GM19351 (cell line): ENCODE results near the gene LRRC3B.

Experiments
- ATAC-seq: cut with Tn5 transposase; IDR thresholded peaks from one replicate; pipeline ENCODE4 v1.9.1; 2021; ENCODE audit warnings: mild to moderate bottlenecking, moderate library complexity; ENCODE audit not compliant: unreplicated experiment

The LRRC3B gene

DNA sequence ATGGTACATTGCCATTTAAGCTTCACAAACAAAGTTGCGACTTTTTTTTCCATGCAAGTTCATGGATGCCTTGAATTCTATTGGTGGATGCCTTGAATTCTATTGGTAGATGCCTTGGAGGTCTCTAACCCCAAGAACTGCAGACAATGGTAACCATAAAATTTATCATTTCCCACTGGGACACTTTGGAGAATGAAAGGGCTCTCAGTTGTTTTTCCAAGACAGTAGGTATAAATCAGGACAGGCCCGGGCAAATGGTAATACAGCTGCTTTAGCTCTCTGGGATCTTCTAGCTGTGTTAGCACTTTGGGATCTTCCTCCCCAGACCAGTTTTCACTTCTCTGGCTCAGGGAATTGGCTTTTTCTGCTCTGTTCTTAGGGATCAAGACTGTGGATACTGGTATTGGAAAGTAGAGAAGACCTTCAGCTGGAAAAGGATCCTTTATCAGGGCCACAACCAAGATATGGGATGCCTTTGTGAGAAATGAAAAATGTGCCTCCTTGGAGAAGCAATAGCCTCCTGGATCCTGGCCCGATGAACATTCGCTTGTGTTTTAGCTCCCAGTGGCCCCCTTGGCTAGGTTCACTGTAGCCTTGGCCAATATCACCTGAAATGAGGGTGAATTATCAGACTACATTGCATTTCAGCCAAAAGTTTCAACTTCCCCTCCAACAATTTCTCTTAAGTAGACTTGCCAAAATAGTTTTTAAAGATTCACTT, 8.3 kb downstream of the LRRC3B start:
- ATAC-seq: no peak

DNA sequence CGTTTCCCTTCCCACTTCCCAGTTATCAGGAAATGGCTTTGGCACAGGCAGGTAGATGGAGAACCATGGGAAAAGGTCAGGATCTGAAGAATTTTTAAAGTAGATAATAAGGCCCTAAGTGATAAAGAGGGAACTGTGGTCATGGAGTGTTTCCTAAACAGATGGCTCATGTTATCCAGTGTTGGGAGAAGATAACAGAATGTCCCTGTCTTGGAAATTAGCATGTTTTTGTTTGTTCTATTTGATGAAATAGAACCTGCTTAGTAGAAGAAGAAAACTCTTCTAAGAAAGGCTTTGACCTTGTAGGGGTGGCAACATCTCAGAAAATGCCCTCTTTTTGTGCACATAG, 8.8 kb downstream of the LRRC3B start:
- no peak for ATAC-seq

DNA sequence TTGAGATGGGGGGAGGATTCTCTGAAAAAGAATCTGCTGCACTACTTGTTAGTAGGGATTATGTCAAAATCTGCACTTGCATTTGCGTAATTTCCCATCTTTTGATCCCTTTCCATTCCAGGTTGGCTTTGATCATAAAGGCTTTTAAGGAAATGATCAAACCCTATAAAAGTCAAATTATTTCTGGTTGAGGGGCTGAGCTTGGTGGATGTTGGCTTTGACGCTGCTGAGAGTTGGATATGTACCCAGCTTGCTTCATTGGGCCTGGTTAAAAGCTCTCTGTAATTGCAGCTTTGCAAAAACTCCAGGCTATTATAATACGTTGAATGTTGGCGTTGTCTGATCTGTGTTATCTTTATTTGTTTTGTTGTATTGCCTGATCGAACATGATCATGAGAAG, 12.0 kb downstream of the LRRC3B start:
- no peak for ATAC-seq

DNA sequence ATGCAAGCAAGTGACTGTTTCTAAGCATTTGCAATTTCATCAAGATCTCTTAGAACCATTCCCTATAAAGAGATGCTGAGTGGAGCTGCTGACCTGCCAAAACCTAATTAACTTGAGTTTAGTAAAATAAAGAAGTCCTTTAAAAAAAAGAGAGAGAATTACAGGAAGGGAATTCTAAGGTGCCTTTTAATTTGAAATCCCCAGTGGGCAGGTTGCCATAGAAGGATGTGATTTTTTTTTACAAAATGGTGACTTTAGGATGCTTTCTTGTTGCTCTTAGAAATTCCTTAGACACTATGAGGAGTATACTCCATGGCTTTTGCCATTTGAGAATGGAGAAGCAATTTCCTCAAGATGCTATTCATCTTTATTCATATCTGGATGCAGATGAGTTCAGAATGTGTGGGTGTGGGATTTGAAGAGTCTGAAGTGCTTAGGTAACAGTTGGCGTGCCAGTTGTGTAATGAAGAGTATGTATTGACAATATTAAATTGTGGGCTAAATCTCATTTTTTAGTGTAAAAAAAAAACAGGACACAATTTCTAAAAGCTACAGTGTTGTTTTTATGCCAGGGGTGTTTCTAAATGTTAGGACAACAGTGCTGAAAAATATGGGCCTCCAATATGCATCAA, 13.6 kb downstream of the LRRC3B start:
- no peak for ATAC-seq

DNA sequence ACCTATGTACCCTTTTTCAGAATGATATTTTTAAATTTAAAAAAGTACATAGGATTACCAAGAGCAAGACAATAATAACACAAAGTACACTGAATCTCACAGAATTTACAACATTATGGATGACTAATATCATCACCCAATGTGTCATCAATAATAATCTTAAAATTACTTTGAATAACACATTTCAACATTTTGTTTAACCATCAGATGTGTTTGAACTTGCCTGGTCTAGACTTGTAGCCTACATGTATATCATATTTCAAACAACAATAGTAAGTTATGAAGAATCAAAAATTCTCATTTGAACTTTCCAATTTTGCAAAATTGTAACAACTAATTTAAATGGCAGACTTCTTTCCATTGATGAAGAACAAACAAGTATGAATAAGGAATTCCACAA, 15.1 kb downstream of the LRRC3B start:
- ATAC-seq: no peak

DNA sequence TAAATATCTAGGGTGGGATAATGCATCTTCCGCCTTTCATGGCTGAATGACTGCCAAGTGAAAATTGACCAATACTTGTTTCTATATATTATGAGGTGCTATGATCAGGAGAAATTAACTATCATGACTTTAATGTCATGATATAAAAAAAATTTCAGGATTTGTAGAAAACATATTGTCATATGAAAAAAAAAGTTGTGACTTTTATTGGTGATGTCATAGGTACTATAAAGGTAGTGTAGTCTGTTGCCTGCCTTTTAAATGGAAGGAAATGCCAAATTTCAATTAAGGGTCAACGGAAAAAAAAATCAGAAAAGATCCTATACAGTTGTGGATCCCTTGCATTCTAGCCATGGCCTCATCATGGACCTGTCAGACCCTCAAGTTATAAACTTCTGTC, 15.5 kb downstream of the LRRC3B start:
- no peak for ATAC-seq

DNA sequence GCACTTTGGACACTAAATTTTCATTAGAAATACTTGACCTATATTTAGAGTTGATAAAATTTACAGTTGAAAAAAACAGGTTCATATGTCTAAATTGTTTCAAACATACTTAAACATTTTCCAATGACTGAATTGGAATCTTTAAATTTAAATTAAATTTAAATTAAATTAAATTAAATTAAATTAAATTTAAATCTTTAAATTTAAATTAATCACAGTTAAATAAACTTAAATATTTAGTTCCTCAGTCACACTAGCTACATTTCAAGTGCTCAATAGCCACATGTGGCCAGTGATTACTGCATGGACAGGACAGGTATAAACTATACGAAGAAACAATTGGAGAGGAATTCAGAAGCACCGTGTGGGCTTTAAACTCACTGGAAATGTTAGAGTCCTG, 16.8 kb downstream of the LRRC3B start:
- ATAC-seq: no peak

DNA sequence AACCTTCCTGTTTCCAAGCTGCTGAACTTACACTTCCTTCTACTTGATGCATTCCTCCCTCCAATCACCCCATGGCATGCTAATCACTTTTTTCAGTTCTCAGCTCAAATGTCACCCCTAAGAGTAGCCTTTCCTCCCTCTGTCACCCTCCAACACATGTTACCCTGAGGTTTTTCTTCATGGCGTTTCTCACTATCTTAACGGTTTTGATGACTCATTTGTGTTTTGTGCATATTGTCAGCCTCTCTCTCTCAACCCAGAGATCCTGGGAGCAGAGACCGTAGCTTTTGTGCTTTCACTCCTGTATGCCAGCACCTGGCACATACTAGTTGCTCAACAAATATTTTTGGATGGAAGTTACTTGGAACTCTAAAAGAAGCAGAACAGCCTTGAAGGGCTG, 24.5 kb downstream of the LRRC3B start:
- ATAC-seq: no peak

DNA sequence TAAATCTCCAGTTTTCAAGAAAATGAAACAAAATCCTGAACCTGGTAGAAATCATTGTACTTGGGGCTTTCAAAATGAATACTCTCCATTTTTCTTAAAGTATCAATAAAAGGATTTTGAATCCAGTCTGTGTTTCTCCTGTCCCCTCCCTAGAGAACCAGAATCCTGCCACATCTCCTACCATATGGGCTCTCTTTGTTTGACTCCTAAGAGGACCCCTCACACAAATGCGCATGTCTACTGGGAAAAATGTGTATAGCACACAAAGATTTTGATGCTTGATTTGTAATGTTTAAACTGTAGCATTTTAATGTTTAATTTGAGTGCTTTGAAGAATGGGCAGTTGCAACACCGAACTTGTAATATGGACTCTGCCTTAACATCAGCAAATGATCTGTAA, 25.9 kb downstream of the LRRC3B start:
- no peak for ATAC-seq

DNA sequence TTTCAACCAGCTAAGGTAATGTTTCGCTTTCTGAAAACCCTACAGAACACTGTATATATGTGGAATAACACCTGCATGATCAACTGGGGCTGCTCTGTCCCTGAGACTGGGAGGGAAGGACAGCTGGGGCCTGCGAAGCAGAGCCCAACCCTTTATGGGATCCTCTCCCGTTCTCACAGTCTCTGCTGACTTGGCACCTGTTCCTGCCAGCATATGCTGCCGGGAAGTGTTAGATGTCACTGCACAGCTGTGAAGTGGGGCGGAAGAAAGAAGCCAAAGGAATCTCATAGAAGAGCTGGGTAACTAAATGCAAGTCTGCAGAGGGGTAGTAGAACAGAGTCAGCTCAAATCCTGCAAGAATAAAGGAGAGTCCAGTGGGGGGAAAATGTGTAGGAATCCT, 29.6 kb downstream of the LRRC3B start:
- ATAC-seq: no peak

DNA sequence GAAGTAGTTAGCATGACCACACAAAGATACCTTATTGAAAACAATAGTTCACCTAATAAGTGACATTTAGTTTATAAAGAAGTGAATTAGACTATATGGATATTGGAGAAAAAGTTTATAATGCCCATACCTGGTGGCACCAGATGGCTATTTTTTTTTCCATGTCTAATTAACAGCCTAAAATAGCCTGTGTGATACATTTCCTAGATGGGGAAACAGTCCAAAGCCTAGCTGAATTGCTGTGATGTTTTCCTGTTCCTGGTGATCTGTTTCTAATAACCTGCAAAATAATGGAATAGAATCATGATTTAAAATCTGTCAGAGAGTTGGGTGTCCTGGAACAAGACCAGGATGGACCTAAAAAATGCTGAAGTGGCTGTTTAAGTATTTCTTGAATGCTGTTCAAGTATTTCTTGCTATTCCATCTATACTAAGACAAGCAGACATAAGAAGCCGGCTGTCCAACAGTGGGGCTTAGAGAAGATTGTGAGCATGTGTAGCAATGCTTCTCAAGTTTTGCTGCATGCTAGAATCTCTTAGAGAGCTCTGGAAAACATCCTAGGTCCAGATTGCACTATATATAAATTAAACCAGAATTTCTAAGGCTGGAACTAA, 31.3 kb downstream of the LRRC3B start:
- ATAC-seq: no peak

DNA sequence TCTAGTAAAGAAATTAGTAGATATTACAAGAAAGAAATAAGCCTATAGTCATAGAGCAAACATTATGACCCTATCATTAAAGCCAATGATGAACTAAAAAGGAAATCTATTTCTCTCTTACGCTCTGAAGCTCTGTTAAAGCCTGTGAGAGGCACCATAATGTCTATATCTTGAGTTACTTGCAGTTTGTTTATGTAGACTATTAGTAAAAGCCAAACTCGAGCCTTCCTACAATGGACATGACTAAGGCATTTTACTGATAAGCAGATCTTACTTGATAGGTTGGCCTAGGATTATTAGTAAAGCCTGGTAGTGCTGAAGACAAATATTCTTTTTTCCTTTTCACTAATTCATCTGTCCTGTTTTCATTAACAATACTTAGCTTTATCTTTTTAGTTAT, 32.7 kb downstream of the LRRC3B start:
- no peak for ATAC-seq

DNA sequence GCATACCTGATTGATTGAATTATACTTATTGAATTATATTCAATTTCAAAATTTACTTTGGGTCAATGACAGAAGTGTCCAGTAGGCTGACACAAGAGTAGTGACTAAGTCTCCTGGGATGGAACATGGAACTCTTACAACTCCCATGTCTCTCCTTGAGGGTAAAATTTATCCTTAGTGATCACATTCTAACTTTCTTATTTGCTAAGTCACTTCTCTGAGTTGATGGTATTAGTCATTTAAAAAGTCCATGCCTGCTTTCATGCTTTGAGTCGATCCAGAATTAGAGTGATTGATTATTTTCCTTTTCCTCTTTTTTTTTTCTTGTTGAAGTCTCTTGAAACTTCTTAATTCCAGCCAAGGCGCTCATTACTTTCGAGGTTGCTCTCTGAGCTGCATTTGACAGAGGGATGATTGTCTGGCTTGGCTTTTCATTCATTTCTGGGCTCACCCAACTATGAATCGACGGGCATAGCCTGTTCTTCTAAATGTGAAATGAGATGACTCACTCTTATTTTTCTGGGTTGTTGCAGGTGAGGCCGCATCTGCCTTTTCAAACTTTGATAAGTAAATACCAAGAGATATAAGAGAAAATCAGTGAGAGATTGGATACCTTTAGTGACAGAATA, 34.9 kb downstream of the LRRC3B start:
- no peak for ATAC-seq

DNA sequence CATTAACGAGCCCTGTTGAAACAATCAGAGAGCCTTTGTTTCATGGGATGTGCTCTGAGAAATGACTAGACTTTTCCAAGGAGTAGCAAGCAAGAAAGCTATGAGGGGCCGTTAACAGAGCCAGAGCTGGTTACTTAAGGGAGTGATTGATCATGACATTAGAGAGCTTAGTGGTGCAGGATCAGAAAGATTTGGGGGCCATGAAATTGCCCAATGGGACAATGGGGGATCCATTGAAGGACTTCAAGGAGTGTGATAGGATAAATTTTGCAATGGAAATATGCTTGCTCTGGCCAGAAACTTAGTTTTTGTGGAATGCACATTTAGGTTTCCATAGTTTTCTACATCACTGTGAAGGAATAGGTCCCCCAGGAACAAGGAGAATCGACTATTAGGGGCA, 45.6 kb downstream of the LRRC3B start:
- no peak for ATAC-seq

DNA sequence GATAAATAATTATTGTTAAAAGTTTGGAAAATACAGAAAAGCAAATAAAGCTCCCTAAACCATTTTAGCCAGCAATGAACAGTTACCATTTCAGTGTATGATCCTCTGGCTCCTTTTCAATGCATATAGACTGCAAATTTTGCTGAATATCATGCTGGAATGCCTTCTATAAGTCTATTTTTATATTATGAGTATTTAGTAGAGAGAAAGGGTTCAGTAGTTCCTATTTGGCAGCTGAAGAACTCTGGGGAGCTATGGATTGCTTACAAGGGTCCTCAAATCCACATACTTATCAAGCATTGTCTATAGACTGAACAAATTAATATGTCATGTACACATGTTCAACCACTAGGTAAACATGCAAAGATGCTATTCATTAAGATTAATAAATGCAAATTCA, 46.1 kb downstream of the LRRC3B start:
- ATAC-seq: no peak

DNA sequence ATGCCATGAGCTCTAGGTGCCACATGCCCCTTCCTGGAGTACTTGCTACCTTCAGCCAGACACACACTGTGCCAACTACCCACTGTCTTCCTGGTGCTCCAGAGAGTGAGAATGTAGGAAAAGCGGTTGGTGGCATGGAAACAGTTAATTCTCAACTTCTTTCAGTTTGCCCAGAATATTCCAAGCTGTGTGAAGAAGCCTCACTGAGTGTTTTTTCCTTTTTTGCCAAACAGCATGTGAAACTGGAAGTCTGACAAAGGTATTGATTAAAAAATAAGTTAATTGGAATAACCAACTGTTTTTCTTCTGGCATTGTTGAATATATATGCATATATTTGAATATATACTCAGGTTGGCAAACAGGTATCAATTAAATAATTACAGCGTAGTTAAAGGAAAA, 52.8 kb downstream of the LRRC3B start:
- ATAC-seq: no peak

DNA sequence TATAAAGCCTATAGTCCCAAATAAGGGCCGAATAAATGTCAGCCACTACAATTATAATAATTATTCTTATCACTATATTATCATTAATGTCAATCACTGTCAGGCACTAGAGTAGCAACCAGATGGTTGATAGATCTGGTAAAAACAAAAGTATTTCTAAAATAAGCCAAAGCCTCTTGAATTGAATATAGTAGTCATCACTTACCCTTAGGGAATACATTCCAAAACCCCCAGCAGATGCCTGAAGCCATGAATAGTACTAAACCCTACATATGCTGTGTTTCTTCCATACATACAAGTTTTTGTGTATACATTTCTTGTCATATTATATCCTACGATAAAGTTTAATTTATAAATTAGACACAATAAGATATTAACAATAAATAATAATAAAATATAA, 59.1 kb downstream of the LRRC3B start:
- no peak for ATAC-seq

DNA sequence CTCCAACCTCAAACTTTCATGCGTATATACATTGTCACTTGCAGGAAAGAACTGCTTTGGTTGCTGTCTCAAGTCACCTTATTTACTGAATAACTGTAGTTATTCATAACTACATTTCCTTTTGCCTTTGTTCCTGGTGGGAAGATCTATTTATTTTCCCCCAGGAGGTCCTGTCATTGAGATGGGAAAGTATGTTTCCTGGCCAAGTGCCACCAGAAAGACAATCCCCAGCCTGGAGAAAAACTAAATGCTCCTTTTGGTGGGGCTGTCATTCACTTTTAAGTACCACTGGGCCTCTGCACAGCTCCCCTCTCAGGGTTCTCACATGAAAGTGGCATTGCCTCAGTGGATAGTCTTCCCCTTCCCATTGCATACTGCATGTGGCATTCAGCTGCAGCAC, 59.8 kb downstream of the LRRC3B start:
- no peak for ATAC-seq

DNA sequence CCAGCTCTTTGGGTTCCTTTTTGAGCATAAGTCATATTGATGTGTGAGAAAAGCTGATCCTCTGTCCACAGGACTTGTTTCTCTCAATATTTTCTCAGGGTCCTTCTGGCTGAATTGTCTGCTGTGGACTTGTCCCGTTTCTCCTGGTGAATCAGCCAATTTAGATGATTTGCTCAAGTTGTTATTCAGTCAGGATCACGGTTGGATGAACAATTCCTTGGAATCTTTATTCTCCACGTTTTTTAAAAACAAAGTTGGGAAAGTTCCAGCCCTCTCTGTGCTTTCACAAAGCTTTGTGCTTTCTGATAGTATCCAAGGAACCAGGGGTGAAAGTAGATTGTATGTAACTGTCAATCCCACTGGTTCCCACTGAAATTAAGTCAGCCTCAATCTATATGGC, 61.3 kb downstream of the LRRC3B start:
- no peak for ATAC-seq

DNA sequence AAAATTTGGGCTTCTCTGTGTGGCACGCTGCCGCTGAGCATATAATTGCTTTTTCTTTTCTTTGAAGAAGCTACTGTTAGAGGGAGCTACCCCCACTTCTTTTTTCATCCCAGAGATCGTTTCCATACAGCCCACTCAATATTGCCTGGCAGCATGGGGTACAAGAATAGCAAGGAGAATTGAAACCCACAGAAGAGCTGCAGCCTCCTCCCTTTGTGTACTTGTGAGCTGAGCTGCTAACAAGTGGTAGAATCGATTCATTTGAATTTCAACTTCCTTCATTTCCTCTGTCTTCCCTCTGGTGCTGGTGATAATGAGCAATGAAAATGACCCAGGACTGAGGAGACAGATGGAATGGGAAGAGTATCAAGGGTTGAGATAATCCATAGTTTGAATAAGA, 64.9 kb downstream of the LRRC3B start:
- no peak for ATAC-seq

DNA sequence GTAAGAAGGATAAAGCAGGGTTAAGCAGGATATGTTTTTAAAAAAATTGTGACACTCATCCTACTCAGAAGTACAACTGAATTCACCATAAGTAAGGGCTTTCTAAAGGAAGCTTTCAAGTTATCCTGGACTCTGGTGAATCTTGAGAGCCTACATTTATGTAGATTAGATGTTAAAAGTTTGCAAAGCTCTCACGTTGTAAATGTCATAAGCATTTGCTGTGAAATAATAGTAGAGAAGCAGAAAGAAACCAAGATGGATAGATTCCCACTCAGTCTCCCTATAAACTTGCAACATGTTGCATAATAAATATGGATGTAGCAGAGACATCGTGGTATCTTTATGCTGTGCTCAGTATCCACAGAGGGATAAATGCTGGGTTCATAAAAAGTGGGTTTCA, 77.0 kb downstream of the LRRC3B start:
- no peak for ATAC-seq

DNA sequence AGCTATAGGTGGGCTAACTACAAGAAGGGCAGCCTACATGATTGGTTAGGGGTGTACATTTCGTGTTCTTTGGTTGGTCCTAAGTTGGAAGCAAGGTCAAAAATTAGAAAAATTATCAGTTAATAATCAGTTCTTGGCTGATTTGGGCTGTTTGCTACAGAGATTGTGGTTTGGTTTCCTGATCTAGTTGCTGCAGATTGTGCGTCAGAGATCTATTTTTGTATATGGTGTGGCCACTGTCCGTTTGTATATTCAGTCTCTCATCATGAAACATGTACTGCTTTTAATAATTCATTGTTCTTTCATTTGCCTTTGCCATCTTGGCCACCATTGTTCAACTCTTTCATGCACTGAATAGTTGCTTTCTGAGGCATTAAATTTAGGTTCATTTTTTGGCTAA, 80.9 kb downstream of the LRRC3B start:
- ATAC-seq: no peak
